ENCODE data around the gene ADGRV1.

GRCh38 chr5:91032125-91032524 lies 473.5 kb downstream of the ADGRV1 start:
- TF ChIP-seq, protein P1, sequence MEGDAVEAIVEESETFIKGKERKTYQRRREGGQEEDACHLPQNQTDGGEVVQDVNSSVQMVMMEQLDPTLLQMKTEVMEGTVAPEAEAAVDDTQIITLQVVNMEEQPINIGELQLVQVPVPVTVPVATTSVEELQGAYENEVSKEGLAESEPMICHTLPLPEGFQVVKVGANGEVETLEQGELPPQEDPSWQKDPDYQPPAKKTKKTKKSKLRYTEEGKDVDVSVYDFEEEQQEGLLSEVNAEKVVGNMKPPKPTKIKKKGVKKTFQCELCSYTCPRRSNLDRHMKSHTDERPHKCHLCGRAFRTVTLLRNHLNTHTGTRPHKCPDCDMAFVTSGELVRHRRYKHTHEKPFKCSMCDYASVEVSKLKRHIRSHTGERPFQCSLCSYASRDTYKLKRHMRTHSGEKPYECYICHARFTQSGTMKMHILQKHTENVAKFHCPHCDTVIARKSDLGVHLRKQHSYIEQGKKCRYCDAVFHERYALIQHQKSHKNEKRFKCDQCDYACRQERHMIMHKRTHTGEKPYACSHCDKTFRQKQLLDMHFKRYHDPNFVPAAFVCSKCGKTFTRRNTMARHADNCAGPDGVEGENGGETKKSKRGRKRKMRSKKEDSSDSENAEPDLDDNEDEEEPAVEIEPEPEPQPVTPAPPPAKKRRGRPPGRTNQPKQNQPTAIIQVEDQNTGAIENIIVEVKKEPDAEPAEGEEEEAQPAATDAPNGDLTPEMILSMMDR (IDR thresholded peaks at IDR 0.05): no peak
- TF ChIP-seq ZFX (IDR thresholded peaks at IDR 0.05; ENCODE audit: borderline replicate concordance): no peak

All from 22Rv1 (cell line).